Thoracic aorta (tissue), 2 donors: Measurements from ENCODE around the gene DGKD. TPM values are rescaled to one million over a fixed set of nuclear protein-coding genes. Genes with fewer than 3 reads are reported as not detected.

Experiments
- ATAC-seq: fragments of 150-250 bp; one replicate; pipeline ENCODE4 v1.8.0; 2017; ENCODE audit warnings: low read depth; ENCODE audit not compliant: insufficient number of reproducible peaks, low FRiP score
- DNase-seq: peaks from one replicate; pipeline ENCODE4 v3.0.0-alpha.2; 2020; ENCODE audit warnings: low spot score
- H3K27ac ChIP-seq, 2 donors: fragments of 200-600 bp; sonication (generic); 1 replicate in 1 of 2; 2 replicates in 1 of 2; pipeline ENCODE4 v1.5.1; 2016; ENCODE audit warnings: mild to moderate bottlenecking in 2 of 2, moderate library complexity in 2 of 2
- H3K27me3 ChIP-seq: fragments of 200-600 bp; sonication (generic); replicated peaks from 2 replicates; pipeline ENCODE4 v1.6.0; 2016; ENCODE audit warnings: mild to moderate bottlenecking; ENCODE audit not compliant: insufficient read depth
- H3K36me3 ChIP-seq: fragments of 200-600 bp; sonication (generic); one replicate; pipeline ENCODE4 v1.5.1; 2016
- H3K4me1 ChIP-seq, 2 donors: fragments of 200-600 bp; sonication (generic); 1 replicate in 1 of 2; 2 replicates in 1 of 2; pipeline versions ENCODE4 v1.5.1 to v1.6.0; 2016; ENCODE audit warnings: low read depth in 2 of 2, mild to moderate bottlenecking in 1 of 2; ENCODE audit not compliant: control insufficient read depth in 1 of 2
- H3K4me3 ChIP-seq: fragments of 200-600 bp; sonication (generic); 2 replicates; pipeline ENCODE4 v1.5.1; 2016; ENCODE audit warnings: mild to moderate bottlenecking
- H3K9me3 ChIP-seq: fragments of 200-600 bp; sonication (generic); 2 replicates; pipeline ENCODE4 v1.5.1; 2016
- CTCF ChIP-seq: fragments of 200-600 bp; sonication (generic); IDR thresholded peaks from one replicate; pipeline ENCODE4 v1.5.1; 2019; ENCODE audit warnings: antibody characterized with exemption
- total RNA-seq, 2 donors: library from RNA; depleted of rRNA; stranded (reverse); fragments of >200 nt; gene quantifications; one replicate each; pipeline versions ENCODE4 v1.1.0 to v1.2.3, GENCODE V29; 2016

The DGKD gene
- total RNA-seq, 2 donors from 2014 or later: 47.3 to 47.9 TPM

- Histone ChIP-seq H3K36me3 (no peaks in the 10 kb centered on the region), H3K27me3 (no peaks in the 10 kb centered on the region), H3K4me1 (peaks cover 9 to 55% of the 10 kb centered on the region in 2 donors), H3K27ac (peak overlapping the region; percentile 72 to 82), H3K4me3 (peak overlapping the region; percentile 65), H3K9me3 (no peaks in the 10 kb centered on the region)
- DNase-seq (no peak), ATAC-seq (no peak)
- no peak for TF ChIP-seq CTCF
Measured at GRCh38 chr2:233421091-233421816, 67.0 kb downstream of the DGKD start.

- Histone ChIP-seq H3K4me3 (peak overlapping the region; percentile 65), H3K36me3 (no peaks in the 10 kb centered on the region), H3K4me1 (peaks cover 9 to 55% of the 10 kb centered on the region in 2 donors), H3K9me3 (no peaks in the 10 kb centered on the region), H3K27me3 (no peaks in the 10 kb centered on the region), H3K27ac (peak overlapping the region in 1 of 2 donors; percentile 82)
- TF ChIP-seq CTCF: no peak
- no peak for DNase-seq
- ATAC-seq: no peak
Measured at GRCh38 chr2:233422050-233422639, 67.9 kb downstream of the DGKD start.

- H3K9me3 ChIP-seq: no peaks in the 10 kb centered on the region
- no peak for TF ChIP-seq CTCF
- no peak overlapping the region for H3K4me3 ChIP-seq
- no peak for DNase-seq
- peaks cover 9 to 54% of the 10 kb centered on the region in 2 donors for H3K4me1 ChIP-seq
- peak overlapping the region in 1 of 2 donors; percentile 41 for H3K27ac ChIP-seq
- no peaks in the 10 kb centered on the region for H3K36me3 ChIP-seq
- H3K27me3 ChIP-seq: no peaks in the 10 kb centered on the region
- no peak for ATAC-seq
Measured at GRCh38 chr2:233422649-233423551, 68.6 kb downstream of the DGKD start.

- peaks cover 7 to 48% of the 10 kb centered on the region in 2 donors for H3K4me1 ChIP-seq
- DNase-seq (no peak), ATAC-seq (no peak)
- H3K27ac ChIP-seq: peak overlapping the region in 1 of 2 donors; percentile 41
- no peaks in the 10 kb centered on the region for H3K36me3 ChIP-seq
- no peaks in the 10 kb centered on the region for H3K27me3 ChIP-seq
- H3K4me3 ChIP-seq: no peak overlapping the region
- no peak for TF ChIP-seq CTCF
- no peaks in the 10 kb centered on the region for H3K9me3 ChIP-seq
Measured at GRCh38 chr2:233423552-233423860, 69.2 kb downstream of the DGKD start.
